Measurements from ENCODE around the gene CDS2. TPM values are rescaled to one million over a fixed set of nuclear protein-coding genes. Genes with fewer than 3 reads are reported as not detected.

The CDS2 gene
- polyA plus RNA-seq, 2 of the 4 experiments (the other 2 are of a cell fraction): 44.0 to 106 TPM

GRCh38 chr20:5122873-5123260 is 3.9 kb upstream of the CDS2 start:
- H3K9me3 ChIP-seq: no peaks in the 10 kb centered on the region
- POLR2A ChIA-PET: no interaction called here
- FAIRE-seq: peak; percentile 67
- no peak for TF ChIP-seq HOXB13 (CRISPR knock-in tag; IDR thresholded peaks at IDR 0.05; ENCODE audit: low read depth)
- no peak for TF ChIP-seq HDAC2 (IDR thresholded peaks at IDR 0.05)
- no peak for TF ChIP-seq JUN (IDR thresholded peaks at IDR 0.05)
- no peak for TF ChIP-seq KDM1A (IDR thresholded peaks at IDR 0.05; ENCODE audit: low read depth)
- no peak for TF ChIP-seq USF2 (IDR thresholded peaks at IDR 0.05)
- TF ChIP-seq TP53 (CRISPR knock-in tag; IDR thresholded peaks at IDR 0.05): no peak
- no peak for TF ChIP-seq ZFP36 (IDR thresholded peaks at IDR 0.05; ENCODE audit: borderline replicate concordance, partially characterized antibody)
- no peak for TF ChIP-seq MAZ (IDR thresholded peaks at IDR 0.05; ENCODE audit: borderline replicate concordance, low read depth, low read length)
- no peak for TF ChIP-seq KDM5A (IDR thresholded peaks at IDR 0.05)
- no peak for TF ChIP-seq MAFK (IDR thresholded peaks at IDR 0.05; ENCODE audit: partially characterized antibody)
- no peak overlapping the region for H3K4me3 ChIP-seq
- peaks cover 10% of the 10 kb centered on the region; the same call in 2 of the 3 replicates for H3K4me1 ChIP-seq
- CTCF ChIA-PET: interaction anchor here (0.6 to 5.1 kb wide), 3 partner anchors 45 to 82 kb away, joined by 3 to 45 read pairs (median 5); no protein-coding TSS in a partner anchor
- ATAC-seq: no peak
- DNase-seq (ENCODE audit: low read depth in 1 of 2, low spot score in 1 of 2): no peak
- 92% methylated on average over 1 of the region's 1 CpG for WGBS (ENCODE audit: missing lambda C conversion rate)
- no peak overlapping the region for H3K27ac ChIP-seq
- no peak overlapping the region for H3K4me2 ChIP-seq

- no peaks in the 10 kb centered on the region for H3K9me3 ChIP-seq
- TF ChIP-seq PHF8 (IDR thresholded peaks at IDR 0.05; ENCODE audit: borderline replicate concordance, low read depth) (peak; percentile 77), USF2 (IDR thresholded peaks at IDR 0.05) (no peak), HMGXB4 (CRISPR knock-in tag; IDR thresholded peaks at IDR 0.05; ENCODE audit: borderline replicate concordance) (no peak), HDAC2 (IDR thresholded peaks at IDR 0.05) (0 out of 2 replicates have a peak, but pooled peaks have one; percentile 56), E2F6 (IDR thresholded peaks at IDR 0.05; ENCODE audit: borderline replicate concordance, low read depth) (no peak)
- peak; percentile 55 to 70 for DNase-seq (ENCODE audit: low read depth in 1 of 2, low spot score in 1 of 2)
- CTCF ChIA-PET: interaction anchor here (0.9 to 8.3 kb wide), 27 partner anchors 9 to 369 kb away, joined by 3 to 200 read pairs (median 5); no protein-coding TSS in a partner anchor
- peak overlapping the region; percentile 78 for H3K4me3 ChIP-seq
- H3K4me1 ChIP-seq: peaks cover 10% of the 10 kb centered on the region; the same call in 2 of the 3 replicates
- POLR2A ChIA-PET: interaction anchor here (1.2 to 2.1 kb wide), 4 partner anchors 10 to 65 kb away, joined by 3 to 21 read pairs (median 9); no protein-coding TSS in a partner anchor
- 0% methylated on average over 16 of the region's 44 CpGs for WGBS (ENCODE audit: missing lambda C conversion rate)
- H3K4me2 ChIP-seq: peak overlapping the region; percentile 75
- no peak for FAIRE-seq
- peak overlapping the region; percentile 85 to 98 for H3K27ac ChIP-seq
- peak; percentile 63 to 64 for ATAC-seq
These were observed 523 bp downstream of the CDS2 start for GRCh38 chr20:5127204-5127858.

- H3K9me3 ChIP-seq: no peaks in the 10 kb centered on the region
- H3K4me3 ChIP-seq: peak overlapping the region; percentile 78
- WGBS (ENCODE audit: missing lambda C conversion rate): 42% methylated on average over 6 of the region's 6 CpGs
- CTCF ChIA-PET: interaction anchor here (1.3 to 8.3 kb wide), 8 partner anchors 11 to 78 kb away, joined by 4 to 200 read pairs (median 18); no protein-coding TSS in a partner anchor
- H3K4me1 ChIP-seq: peaks cover 10% of the 10 kb centered on the region; the same call in 2 of the 3 replicates
- no peak for DNase-seq (ENCODE audit: low read depth in 1 of 2, low spot score in 1 of 2)
- no peak for TF ChIP-seq RNF2 (IDR thresholded peaks at IDR 0.05; ENCODE audit: borderline replicate concordance, low read depth)
- peak; percentile 64 for TF ChIP-seq MAFK (IDR thresholded peaks at IDR 0.05; ENCODE audit: partially characterized antibody)
- peak; percentile 13 for FAIRE-seq
- H3K4me2 ChIP-seq: peak overlapping the region; percentile 75
- ATAC-seq: peak in 1 of 2 experiments; percentile 10; a peak in 2 of 6 replicates
- POLR2A ChIA-PET: interaction anchor here (1.1 to 2.1 kb wide), 2 partner anchors 8 to 64 kb away, joined by 5 to 21 read pairs; partner anchors contain the start of gene PCNA
- peak overlapping the region; percentile 85 to 98 for H3K27ac ChIP-seq
These were observed 1.1 kb downstream of the CDS2 start for GRCh38 chr20:5127859-5128424.
